ENCODE results near the gene CFAP74. TPM values are rescaled to one million over a fixed set of nuclear protein-coding genes. Genes with fewer than 3 reads are reported as not detected.

CFAP74 gene
- total and polyA plus RNA-seq, 2 donors (not counting 3 experiments of a cell fraction or from before 2014, with no cell fraction given) = not detected

DNA sequence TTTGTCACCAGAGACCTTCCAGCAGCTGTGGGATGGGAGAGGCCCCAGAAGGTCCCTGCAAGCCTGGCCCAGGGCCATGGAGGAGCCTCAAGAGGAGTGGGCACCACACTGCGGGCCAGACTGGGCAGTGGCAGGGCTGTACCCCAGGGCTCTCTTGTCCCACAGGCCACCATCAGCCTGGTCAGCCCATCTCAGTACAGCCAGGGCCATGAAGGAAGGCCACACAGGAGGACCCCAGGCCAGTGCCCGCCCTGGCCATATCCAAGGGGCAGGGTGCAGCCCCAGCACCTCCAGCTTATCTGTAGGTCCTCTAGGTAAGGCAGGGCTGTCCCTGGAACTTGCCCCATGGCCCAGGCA is 109.6 kb downstream of the CFAP74 start:
- Histone ChIP-seq H4K20me1 (replicated peaks; ENCODE audit: control insufficient read depth, extremely low read depth, insufficient read depth, low read length) (peaks cover under 1% of the 10 kb centered on the region), H3K9me3 (replicated peaks; ENCODE audit: control insufficient read depth, insufficient read depth, low read length) (no peaks in the 10 kb centered on the region), H3K9me1 (replicated peaks; ENCODE audit: control insufficient read depth, extremely low read depth, insufficient read depth, low read length) (no peaks in the 10 kb centered on the region), H3K27me3 (ENCODE audit: control insufficient read depth in 2 of 2, insufficient read depth in 2 of 2, low read length in 2 of 2) (no peaks in the 10 kb centered on the region), H3K36me3 (ENCODE audit: control insufficient read depth in 2 of 2, extremely low read depth in 1 of 2, insufficient read depth in 2 of 2, low read length in 2 of 2) (no peaks in the 10 kb centered on the region), H3K9ac (replicated peaks; ENCODE audit: extremely low read depth, insufficient read depth, low read length) (no peak overlapping the region), H3K27ac (ENCODE audit: insufficient read depth, low read depth, low read length) (no peak overlapping the region), H2AFZ (ENCODE audit: low read depth, low read length) (no peak overlapping the region), H3K4me3 (replicated peaks in 1 of 3; ENCODE audit: insufficient read depth in 1 of 3, low read depth in 1 of 3, low read length in 3 of 3) (no peak overlapping the region), H3K4me1 (ENCODE audit: control insufficient read depth, extremely low read depth, insufficient read depth, low read length) (peaks cover 8% of the 10 kb centered on the region), H3K79me2 (ENCODE audit: control insufficient read depth, insufficient read depth, low read length) (peaks cover 15% of the 10 kb centered on the region), H3K4me2 (ENCODE audit: insufficient read depth, low read length) (no peak overlapping the region)
- ChIA-PET POLR2A (no interaction called here), CTCF (no interaction called here)
- intact Hi-C loops (cut with micrococcal nuclease) = no loop called here
- dilution Hi-C loops (cut with MboI; ENCODE audit: extremely low pct_ligation_motif_present, low sequenced_read_pairs) = no loop called here
- TF ChIP-seq CTCF (IDR thresholded peaks at IDR 0.05; ENCODE audit: extremely low read depth in 1 of 2, insufficient read depth in 1 of 2, low read depth in 1 of 2, low read length in 2 of 2) (no peak), POLR2A (IDR thresholded peaks at IDR 0.05; ENCODE audit: low read depth, low read length) (no peak), JUN (IDR thresholded peaks at IDR 0.05; ENCODE audit: borderline replicate concordance, insufficient read depth, insufficient read length, low read depth) (no peak), EZH2 (IDR thresholded peaks at IDR 0.05; ENCODE audit: borderline replicate concordance, low read depth, low read length, severe bottlenecking) (no peak), MAX (IDR thresholded peaks at IDR 0.05; ENCODE audit: insufficient read depth, insufficient read length) (no peak), POLR2AphosphoS5 (IDR thresholded peaks at IDR 0.05; ENCODE audit: insufficient read depth, low read depth, low read length) (no peak), FOS (IDR thresholded peaks at IDR 0.05; ENCODE audit: borderline replicate concordance, insufficient read depth, low read length) (no peak), MYC (IDR thresholded peaks at IDR 0.05; ENCODE audit: low read depth, low read length) (no peak), GATA2 (IDR thresholded peaks at IDR 0.05; ENCODE audit: insufficient read depth, insufficient read length, low read depth, low read length) (no peak)
- BruUV-seq (replicated peaks) = no TSS peak
- FAIRE-seq (no peak), DNase-seq (ENCODE audit: low read depth, low spot score) (no peak)

Data from endothelial cell of umbilical vein (primary cell).